HepG2 (cell line): ENCODE measurements around the gene TUBA4A. TPM values are rescaled to one million over a fixed set of nuclear protein-coding genes. Genes with fewer than 3 reads are reported as not detected.

Experiments used
- E2F5 ChIP-seq: sonication (generic); formaldehyde crosslinking; conservative IDR thresholded peaks from 2 replicates; pipeline ENCODE4 v1.4.0; 2020; ENCODE audit warnings: missing genetic modification reagents
- GABPA ChIP-seq, 2 experiments: IDR thresholded peaks; 2 replicates each; pipeline ENCODE4 v1.6.1; 2011 to 2016; ENCODE audit warnings: low read depth in 2 of 2, low read length in 1 of 2, missing biosample characterization in 1 of 2, missing genetic modification characterization in 1 of 2
- NR2F6 ChIP-seq, 2 experiments: IDR thresholded peaks; 2 replicates each; pipeline ENCODE4 v1.6.1; 2016; ENCODE audit warnings: antibody characterized with exemption in 1 of 2, mild to moderate bottlenecking in 1 of 2
- PPARG ChIP-seq: conservative IDR thresholded peaks from 2 replicates; pipeline ENCODE4 v1.6.1; 2016; ENCODE audit warnings: missing biosample characterization, missing genetic modification reagents
- TEAD2 ChIP-seq: sonication (generic); formaldehyde crosslinking; IDR thresholded peaks from 2 replicates; pipeline ENCODE4 v1.9.0; 2021; ENCODE audit warnings: missing genetic modification reagents
- ZNF383 ChIP-seq: sonication (generic); formaldehyde crosslinking; IDR thresholded peaks from 2 replicates; pipeline ENCODE4 v1.4.0; 2020; ENCODE audit warnings: missing genetic modification reagents, mild to moderate bottlenecking, borderline replicate concordance
- ZNF407 ChIP-seq: sonication (generic); formaldehyde crosslinking; IDR thresholded peaks from one replicate; pipeline ENCODE4 v1.5.1; 2020; ENCODE audit warnings: mild to moderate bottlenecking, missing genetic modification reagents; ENCODE audit errors: not compliant biosample characterization
- ZNF747 ChIP-seq: sonication (generic); formaldehyde crosslinking; IDR thresholded peaks from 2 replicates; pipeline ENCODE4 v1.8.1; 2023; ENCODE audit warnings: missing genetic modification reagents, mild to moderate bottlenecking, borderline replicate concordance
- ZNF839 ChIP-seq: sonication (generic); formaldehyde crosslinking; IDR thresholded peaks from 2 replicates; pipeline ENCODE4 v1.4.0; 2020; ENCODE audit warnings: missing genetic modification reagents, mild to moderate bottlenecking, borderline replicate concordance
- polyA plus RNA-seq, 8 experiments: library from polyadenylated mRNA; depleted of rRNA in 3 of 8; stranded (reverse) in 7 of 8; unstranded in 1 of 8; fragments of >200 nt; fragmentation: Illumina TruSeq in 4 of 8; extraction: Trizol in 4 of 8; gene quantifications; 2 replicates each; pipeline versions ENCODE4 v1.2.1 to v1.2.3, GENCODE V29; 2011 to 2016; ENCODE audit warnings: low read depth in 4 of 8, missing spikeins in 1 of 8, mixed read lengths in 1 of 8; ENCODE audit not compliant: insufficient read depth in 1 of 8
- total RNA-seq, 5 experiments: library from RNA; depleted of rRNA; stranded (reverse); fragments of >200 nt; fragmentation: Illumina TruSeq; extraction: Trizol; gene quantifications; 2 replicates each; pipeline ENCODE4 v1.2.3, GENCODE V29; 2016; ENCODE audit warnings: low read depth in 1 of 5
- TF ChIP-seq, protein P1 (sequence below): sonication (generic); formaldehyde crosslinking; IDR thresholded peaks from 2 replicates; pipeline ENCODE4 v1.5.0; 2020; ENCODE audit warnings: mild to moderate bottlenecking, missing genetic modification reagents, borderline replicate concordance
- TF ChIP-seq, protein P2 (sequence below): sonication (generic); formaldehyde crosslinking; IDR thresholded peaks from 2 replicates; pipeline ENCODE4 v1.4.0; 2020; ENCODE audit warnings: missing genetic modification reagents

The TUBA4A gene
- total and polyA plus RNA-seq, 2 of the 13 experiments (the other 11 are each of a cell fraction or from before 2014, with no cell fraction given): 1.3 to 12.7 TPM

DNA sequence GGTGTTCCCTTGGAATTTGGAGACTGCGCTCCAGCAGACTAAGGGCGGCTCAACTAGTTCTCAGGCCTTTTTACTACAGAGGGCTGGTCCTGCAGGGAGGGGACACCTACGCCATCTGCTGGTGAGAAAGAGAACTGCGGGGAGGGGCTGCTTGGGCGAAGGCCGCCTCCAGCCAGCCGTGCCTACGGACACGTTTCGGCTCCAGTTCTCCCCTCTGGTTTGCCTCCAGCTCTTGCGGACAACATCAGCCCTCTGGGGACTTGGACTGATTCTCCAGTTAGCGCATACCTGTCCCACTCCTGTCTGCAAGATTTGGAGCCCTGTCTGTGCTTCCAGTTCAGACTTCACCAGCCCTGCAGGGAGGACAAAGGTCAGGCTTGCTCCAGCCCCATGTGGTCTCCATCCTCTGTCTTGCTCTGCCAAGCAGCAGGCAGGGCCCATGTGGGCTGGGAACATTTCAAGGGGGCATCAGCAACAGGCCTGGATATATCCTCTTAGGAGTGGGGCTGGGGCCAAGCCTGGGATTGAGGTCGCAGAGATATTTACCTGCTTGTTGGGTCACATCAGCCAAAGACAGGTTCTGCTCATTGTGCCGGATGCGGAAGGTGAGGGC is 45.1 kb upstream of the TUBA4A start (continued):
- peak; percentile 31 for TF ChIP-seq ZNF407 (CRISPR knock-in tag)
- TF ChIP-seq GABPA (IDR thresholded peaks at IDR 0.05; ENCODE audit: low read depth, low read length): no peak
- TF ChIP-seq GABPA (CRISPR knock-in tag; IDR thresholded peaks at IDR 0.05; ENCODE audit: low read depth): no peak
- TF ChIP-seq PPARG (CRISPR knock-in tag): 0 out of 2 replicates have a peak, but pooled peaks have one; percentile 41
- TF ChIP-seq ZNF747 (CRISPR knock-in tag): 0 out of 2 replicates have a peak, but pooled peaks have one; percentile 39
- TF ChIP-seq, protein P1, sequence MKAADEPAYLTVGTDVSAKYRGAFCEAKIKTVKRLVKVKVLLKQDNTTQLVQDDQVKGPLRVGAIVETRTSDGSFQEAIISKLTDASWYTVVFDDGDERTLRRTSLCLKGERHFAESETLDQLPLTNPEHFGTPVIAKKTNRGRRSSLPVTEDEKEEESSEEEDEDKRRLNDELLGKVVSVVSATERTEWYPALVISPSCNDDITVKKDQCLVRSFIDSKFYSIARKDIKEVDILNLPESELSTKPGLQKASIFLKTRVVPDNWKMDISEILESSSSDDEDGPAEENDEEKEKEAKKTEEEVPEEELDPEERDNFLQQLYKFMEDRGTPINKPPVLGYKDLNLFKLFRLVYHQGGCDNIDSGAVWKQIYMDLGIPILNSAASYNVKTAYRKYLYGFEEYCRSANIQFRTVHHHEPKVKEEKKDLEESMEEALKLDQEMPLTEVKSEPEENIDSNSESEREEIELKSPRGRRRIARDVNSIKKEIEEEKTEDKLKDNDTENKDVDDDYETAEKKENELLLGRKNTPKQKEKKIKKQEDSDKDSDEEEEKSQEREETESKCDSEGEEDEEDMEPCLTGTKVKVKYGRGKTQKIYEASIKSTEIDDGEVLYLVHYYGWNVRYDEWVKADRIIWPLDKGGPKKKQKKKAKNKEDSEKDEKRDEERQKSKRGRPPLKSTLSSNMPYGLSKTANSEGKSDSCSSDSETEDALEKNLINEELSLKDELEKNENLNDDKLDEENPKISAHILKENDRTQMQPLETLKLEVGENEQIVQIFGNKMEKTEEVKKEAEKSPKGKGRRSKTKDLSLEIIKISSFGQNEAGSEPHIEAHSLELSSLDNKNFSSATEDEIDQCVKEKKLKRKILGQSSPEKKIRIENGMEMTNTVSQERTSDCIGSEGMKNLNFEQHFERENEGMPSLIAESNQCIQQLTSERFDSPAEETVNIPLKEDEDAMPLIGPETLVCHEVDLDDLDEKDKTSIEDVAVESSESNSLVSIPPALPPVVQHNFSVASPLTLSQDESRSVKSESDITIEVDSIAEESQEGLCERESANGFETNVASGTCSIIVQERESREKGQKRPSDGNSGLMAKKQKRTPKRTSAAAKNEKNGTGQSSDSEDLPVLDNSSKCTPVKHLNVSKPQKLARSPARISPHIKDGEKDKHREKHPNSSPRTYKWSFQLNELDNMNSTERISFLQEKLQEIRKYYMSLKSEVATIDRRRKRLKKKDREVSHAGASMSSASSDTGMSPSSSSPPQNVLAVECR (CRISPR knock-in tag): peak; percentile 44; the same call in 1 of the 2 replicates
- TF ChIP-seq NR2F6 (IDR thresholded peaks at IDR 0.05): peak; percentile 18; the same call in 1 of the 2 replicates
- TF ChIP-seq NR2F6 (CRISPR knock-in tag; IDR thresholded peaks at IDR 0.05): peak; percentile 10; the same call in 1 of the 2 replicates
- TF ChIP-seq, protein P2, sequence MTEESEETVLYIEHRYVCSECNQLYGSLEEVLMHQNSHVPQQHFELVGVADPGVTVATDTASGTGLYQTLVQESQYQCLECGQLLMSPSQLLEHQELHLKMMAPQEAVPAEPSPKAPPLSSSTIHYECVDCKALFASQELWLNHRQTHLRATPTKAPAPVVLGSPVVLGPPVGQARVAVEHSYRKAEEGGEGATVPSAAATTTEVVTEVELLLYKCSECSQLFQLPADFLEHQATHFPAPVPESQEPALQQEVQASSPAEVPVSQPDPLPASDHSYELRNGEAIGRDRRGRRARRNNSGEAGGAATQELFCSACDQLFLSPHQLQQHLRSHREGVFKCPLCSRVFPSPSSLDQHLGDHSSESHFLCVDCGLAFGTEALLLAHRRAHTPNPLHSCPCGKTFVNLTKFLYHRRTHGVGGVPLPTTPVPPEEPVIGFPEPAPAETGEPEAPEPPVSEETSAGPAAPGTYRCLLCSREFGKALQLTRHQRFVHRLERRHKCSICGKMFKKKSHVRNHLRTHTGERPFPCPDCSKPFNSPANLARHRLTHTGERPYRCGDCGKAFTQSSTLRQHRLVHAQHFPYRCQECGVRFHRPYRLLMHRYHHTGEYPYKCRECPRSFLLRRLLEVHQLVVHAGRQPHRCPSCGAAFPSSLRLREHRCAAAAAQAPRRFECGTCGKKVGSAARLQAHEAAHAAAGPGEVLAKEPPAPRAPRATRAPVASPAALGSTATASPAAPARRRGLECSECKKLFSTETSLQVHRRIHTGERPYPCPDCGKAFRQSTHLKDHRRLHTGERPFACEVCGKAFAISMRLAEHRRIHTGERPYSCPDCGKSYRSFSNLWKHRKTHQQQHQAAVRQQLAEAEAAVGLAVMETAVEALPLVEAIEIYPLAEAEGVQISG (CRISPR knock-in tag): peak; percentile 28; the same call in 1 of the 2 replicates
- TF ChIP-seq TEAD2 (CRISPR knock-in tag): no peak
- peak; percentile 73; the same call in 1 of the 2 replicates for TF ChIP-seq ZNF383
- no peak for TF ChIP-seq E2F5 (CRISPR knock-in tag)
- peak; percentile 24; the same call in 1 of the 2 replicates for TF ChIP-seq ZNF839
